HL-60 (cell line): ENCODE measurements around the gene SLC26A1.

Experiments used
- CTCF ChIP-seq: IDR thresholded peaks from one replicate; pipeline ENCODE4 v1.5.1; 2011; ENCODE audit warnings: low read length, control low read depth, inconsistent platforms; ENCODE audit not compliant: insufficient read depth
- GABPA ChIP-seq: IDR thresholded peaks from 2 replicates; pipeline ENCODE4 v1.6.1; 2012; ENCODE audit warnings: low read depth
- POLR2AphosphoS5 ChIP-seq: IDR thresholded peaks from 2 replicates; pipeline ENCODE4 v1.6.1; 2012; ENCODE audit warnings: low read depth
- REST ChIP-seq: IDR thresholded peaks from 2 replicates; pipeline ENCODE4 v1.6.1; 2012; ENCODE audit warnings: low read depth; ENCODE audit not compliant: insufficient replicate concordance
- SPI1 ChIP-seq: IDR thresholded peaks from 2 replicates; pipeline ENCODE4 v1.6.1; 2012; ENCODE audit warnings: low read depth, mild to moderate bottlenecking, borderline replicate concordance

GRCh38 chr4:1035510-1035909, 42.3 kb upstream of the SLC26A1 start:
- TF ChIP-seq POLR2AphosphoS5 (no peak), CTCF (no peak), SPI1 (no peak), REST (no peak), GABPA (no peak)
